DOHH2 (cell line): Measurements from ENCODE around the gene PDIA4.

ENCODE experiments used
- CTCF ChIP-seq: fragments of 200-600 bp; sonication (generic); IDR thresholded peaks from one replicate; pipeline ENCODE4 v1.5.1; 2014; ENCODE audit warnings: antibody characterized with exemption, mild to moderate bottlenecking, low read depth, low read length; ENCODE audit not compliant: poor library complexity, severe bottlenecking
- EZH2phosphoT487 ChIP-seq: fragments of 200-600 bp; sonication (generic); IDR thresholded peaks from 2 replicates; pipeline ENCODE4 v1.6.1; 2017; ENCODE audit warnings: borderline replicate concordance, mild to moderate bottlenecking, antibody characterized with exemption, low read length, moderate library complexity, mixed read lengths

- TF ChIP-seq CTCF (no peak), EZH2phosphoT487 (no peak)
Measured at GRCh38 chr7:148987751-148988512, 40.4 kb downstream of the PDIA4 start.
